CD4-positive, alpha-beta T cell treated with Interferon gamma for 1 hour (primary cell): Measurements from ENCODE around the gene ID3.
A peak's percentile ranks its signal among the peaks of the same experiment; 100 is the strongest.
"Not testable (repeated sequence)": the region's sequence is repeated elsewhere in the genome, so short reads cannot be mapped to it uniquely, and the experiment has no call there.

Experiments
- DNase-seq: peaks from one replicate; pipeline ENCODE4 v3.0.0-alpha.2; 2020

The ID3 gene

DNA sequence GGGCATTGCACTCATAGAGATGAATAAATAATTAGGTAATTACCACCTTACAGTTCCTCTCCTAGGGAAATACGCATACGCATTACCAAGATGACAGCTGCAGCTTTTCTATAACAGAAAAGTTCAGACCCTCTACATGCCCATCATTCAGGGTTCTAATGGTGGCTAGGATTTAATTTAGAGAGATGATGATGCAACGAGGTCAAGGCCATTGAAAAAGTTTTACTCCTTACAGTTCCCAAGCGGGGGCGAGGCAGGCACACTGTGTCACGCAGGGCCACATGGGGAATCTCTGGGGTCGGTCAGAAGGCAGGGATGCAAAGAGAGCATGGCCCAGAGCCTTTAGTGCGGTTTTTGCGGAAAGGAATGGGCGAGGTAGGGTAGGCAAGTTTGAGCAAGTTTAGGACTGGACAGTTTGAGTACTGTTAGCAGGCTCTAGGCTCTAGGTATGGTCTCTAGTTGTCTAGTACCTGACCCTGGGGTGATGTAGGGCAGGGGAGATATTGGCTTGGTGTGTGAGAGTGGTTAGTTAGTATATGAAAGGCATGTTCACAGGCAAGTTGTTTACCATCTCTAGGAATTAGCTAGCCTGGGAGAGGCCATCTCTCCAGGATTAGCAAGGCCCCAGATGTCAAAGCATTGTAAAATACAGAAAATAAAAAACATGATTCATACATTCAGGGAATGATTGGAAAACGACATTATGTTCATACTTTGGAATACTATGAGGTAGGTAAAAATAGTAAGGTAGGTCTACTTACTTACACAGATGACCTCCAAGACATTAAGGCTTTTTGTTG is 29.6 kb upstream of the ID3 start:
- no peak for DNase-seq

DNA sequence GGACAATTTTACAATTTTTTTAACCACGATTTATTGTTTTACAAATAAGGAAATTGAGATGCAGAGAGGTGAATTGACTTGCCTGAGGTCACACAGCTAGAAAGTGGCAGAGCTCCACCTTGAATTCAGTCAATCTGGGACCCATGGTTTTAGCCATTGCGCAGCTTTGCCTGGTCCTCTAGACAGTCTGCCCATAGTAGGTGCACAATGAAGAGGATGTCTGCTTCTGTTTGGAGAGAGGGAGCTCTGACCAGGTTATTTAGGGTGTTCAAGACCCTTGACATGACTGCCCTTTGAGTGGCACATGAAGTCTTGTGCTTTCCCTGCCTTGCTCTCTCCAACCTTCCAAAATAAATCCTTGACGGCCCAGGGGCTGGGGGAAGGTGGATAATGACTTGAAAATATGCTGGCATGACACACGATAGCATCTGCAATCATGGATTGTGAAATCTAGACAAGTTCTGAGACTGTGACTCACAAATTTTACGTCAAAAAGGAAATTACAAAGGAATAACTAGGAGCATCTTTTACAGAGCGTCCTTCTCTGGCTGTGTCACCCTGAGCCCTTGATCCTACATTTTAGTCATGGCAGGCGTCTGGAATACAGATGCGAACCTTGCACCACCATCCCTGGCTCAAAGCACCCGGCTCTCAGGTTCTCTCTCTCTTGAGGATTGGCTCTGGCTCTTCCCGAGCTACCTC is 26.2 kb upstream of the ID3 start:
- DNase-seq = no peak

DNA sequence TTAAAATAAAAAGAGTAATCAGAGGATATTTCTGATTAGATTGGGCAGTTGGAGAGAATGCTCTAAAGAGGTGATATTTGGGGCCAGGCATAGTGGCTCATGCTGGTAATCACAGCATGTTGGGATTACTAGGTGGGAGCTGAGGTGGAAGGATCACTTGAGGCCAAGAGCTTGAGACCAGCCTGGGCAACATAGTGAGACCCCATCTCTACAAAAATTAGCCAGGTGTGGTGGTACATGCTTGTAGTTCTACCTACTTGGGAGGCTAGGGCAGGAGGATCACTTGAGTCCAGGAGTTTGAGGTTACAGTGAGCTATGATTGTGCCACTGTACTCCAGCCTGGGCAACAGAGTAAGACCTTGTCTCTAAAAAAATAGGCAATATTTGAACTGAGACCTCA is 24.4 kb upstream of the ID3 start:
- not testable (repeated sequence) for DNase-seq

DNA sequence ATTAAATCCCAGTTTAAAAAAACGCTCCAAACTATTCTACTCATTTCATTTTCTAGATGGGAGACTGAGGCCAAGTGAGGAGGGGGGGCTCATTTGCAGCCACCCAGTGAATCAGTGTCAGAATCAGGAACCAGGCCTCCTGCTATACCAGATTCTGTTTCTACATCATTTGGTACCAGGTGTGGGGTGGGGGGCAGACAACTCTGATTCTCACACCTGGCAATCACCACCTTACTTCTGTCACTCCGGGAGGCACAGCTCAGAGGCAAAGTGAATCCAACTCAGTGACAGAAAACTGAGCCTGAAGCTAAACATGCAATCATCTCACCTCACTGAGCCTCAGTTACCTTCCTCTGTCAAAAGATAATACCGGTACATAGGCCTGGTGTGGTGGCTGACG is 23.5 kb upstream of the ID3 start:
- DNase-seq = no peak

DNA sequence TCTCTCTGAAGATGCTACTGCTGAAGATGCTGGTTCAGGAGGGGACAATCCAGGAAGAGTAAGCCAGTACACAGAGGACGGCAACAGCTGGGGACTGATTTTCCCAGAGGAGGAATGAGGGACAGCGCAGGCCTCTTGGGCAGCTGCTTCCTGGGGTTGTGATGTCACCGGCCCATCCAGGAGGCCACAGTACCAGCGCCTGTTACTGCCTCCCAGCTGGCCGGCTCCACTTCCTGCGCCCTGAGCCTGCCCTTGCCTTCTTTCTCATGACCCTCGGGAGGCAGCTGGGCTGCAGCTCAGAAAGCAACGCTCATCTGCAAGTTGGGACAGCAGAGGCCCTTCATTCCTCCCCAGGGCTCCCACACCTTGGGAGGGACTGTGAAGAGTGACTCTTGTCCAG is 21.9 kb upstream of the ID3 start:
- DNase-seq = no peak

DNA sequence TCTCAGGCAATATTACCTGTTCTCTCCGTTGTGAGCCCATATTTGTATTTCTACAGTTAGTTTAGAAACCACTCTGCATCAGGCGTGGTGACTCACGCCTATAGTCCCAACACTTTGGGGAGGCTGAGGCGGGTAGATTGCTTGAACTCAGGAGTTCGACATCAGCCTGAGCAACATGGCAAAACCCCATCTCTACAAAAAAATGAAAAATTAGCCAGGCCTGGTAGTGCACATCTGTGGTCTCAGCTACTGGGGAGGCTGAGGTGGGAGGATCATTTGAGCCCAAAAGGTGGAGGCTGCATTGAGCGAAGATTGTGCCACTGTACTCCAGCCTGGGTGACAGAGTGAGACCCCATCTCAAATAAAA is 19.7 kb upstream of the ID3 start:
- no peak for DNase-seq

DNA sequence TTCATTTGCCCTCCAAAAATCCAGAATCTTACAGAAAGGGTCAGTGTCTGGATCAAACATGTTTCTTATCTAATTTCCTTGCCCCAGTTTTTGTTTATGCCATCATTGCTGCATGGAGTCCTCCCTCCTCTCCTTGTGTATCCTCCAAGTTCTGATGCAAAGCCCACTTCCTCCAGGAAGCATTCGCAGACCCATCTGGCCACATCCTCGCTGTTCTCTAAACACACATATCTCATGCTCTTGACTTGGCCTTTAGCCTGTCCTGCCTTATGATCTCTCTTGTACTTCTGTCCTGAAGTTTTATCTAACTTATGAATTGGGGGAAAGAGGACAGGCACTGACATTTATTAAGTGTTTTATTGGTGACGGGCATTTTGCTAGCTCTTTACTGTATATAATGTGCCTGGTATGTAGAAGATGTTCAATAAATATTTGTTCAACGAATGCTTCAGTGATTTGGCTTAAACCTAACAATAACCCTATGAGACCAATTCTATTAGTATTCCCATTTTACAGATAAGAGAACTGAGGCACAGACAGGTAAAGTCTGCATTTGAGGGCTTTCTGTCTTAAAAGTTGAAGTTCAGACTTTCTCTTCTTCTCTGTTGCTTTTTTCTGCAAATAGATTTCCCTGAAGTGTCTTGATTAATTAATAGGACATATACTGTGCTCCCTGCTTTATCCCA is 19.2 kb upstream of the ID3 start:
- DNase-seq = no peak

DNA sequence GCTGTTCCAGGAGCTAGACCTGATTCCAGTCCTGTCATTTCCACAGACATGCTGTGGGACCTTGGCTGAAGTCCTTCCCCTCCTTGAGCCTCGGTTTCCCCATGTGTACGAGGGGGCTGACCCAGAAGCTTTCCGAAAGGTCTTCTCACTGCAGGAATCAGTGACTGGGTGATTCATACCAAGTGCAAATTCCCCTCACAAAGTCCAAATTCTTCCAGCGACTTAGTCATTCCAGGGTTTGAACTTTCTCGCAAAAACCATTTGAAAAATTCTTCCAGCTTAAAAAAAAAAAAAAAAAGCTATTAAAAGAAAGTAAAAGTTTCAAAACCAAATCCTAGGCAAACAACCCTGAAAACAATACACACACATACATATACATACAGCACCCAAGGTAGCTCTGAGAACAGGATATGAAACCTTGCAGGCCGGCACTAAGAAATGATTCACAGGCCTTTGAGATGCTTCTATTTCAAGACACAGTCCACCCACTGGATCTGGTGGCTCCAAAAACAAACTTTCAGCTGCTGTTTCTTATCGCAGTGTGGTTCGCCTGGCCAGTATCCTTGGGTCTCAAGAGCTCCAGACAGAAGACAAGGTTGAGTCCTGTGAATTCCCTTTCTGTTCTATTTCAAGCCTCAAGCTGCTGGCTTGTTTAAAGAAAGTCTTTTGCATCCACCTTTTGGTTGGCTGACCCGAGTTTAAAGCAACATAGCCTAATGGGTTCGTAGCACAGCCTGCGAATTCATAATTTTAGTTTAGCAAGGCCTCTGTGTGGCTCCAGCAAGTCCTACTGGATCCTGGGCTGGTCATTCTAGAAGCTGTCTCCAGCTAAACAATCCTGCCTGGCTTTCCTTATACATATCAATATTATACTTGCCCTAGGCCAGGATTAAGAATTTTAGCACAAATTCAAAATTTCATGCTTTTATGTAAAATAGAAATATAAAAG is 18.0 kb upstream of the ID3 start:
- DNase-seq = peak; percentile 32

DNA sequence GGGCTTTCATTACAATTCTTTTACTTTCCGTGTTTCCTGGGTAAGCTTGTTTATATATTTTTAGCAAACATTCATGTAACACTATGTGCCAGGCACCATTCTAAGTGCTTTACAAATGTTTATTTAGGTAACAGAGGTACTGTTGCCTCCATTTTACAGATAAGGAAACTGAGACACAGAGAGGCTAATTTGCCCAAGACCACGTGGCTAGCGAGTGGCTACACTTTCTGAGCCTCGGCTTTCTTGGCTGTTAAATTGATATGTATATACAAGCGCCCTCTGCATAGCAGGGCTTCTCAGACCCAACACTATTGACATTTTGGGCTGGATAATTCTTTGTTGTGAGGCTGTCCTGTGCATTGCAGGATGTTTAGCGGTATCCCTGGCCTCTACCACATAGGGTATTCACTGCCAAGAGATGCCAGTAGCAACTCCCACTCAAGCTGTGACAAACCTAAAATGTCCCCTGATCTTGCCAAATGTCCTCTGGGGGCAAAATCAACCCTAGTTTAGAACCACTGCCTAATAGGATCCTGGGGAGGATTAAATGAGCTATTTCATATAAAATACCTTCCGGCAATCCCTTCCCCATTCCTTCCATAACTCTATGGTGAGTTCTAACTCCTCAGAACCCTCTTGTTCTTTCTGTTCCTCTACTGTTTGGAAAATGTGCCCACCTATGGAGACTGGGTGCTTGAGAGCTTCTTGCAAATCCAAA is 17.2 kb upstream of the ID3 start:
- DNase-seq = no peak

DNA sequence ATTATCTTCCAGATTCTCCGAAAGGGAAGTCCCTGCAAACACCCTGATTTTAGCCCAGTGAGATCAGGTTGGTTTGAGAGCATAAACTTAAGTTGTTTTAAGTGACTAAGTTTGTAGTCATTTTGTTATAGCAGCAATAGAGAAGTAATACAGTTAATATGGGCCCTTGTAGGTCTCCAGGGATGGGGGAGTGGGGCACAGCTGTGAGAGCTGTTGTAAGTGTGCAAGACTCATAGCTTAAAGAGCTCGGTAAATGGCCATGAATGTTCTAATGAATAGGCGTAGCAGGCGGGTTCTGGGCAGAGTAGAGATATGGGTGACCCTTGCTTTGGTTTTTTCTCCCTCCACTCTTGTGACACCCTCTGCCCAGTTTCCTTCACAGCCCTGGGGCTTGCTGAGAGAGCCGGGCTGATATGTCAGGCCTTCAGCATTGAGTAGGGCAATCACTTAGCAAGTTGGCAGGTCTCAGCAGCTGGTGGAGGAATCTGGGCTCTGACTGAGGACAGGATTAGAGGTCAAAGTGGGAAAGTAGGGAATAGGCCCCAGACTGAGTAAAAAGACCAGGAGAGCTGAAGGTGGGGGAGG is 16.0 kb upstream of the ID3 start:
- no peak for DNase-seq

DNA sequence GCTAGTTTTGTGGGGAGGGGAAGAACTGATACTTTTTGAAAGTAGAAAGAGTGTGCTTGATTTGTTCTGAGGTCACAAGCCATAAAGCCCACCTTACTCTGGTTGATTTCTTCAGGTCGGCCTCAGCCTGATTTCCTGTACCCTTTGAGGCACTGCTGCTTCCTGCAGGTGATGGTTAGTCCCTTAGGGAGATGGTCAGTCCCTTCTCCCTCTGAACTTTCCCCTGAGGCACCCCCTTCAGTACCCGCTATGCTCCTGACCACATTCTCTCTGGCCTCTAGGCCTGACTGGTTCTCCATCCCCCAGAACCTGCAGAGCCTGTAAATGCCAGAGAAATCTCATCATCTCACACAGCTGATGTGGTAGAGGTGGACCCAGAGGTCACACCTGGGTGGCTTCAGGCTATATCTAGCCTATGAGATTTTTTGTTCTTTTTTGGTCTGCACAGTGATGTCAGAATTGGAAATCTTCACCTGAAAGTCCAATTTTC is 15.0 kb upstream of the ID3 start:
- DNase-seq = no peak

DNA sequence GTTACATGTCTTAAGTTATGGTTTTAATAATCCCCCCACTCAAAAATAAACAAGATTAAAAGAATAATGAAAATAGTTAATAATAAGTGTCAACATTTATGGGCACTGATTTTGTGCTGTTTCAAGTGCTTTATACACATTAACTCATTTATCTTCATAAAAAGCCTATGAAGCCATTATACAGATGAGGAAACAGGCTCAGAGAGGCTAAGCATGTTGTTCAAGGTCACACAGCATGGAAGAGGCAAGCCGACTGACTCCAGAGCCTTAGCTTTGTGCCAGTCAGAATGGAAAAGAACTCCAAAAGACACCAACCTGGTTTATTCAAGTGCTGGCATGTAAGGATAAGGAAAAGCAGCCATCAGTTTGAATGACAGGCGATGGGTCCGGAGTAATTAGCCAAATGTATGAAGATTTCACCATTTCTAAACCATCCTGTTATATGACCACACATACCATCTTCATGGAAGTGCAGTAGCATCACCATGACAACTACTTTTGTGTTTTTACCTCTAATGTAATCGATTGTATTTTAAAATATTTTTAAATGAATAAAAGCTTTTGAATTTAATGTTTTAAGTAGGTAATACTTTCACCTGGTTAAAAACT is 14.4 kb upstream of the ID3 start:
- DNase-seq = no peak

DNA sequence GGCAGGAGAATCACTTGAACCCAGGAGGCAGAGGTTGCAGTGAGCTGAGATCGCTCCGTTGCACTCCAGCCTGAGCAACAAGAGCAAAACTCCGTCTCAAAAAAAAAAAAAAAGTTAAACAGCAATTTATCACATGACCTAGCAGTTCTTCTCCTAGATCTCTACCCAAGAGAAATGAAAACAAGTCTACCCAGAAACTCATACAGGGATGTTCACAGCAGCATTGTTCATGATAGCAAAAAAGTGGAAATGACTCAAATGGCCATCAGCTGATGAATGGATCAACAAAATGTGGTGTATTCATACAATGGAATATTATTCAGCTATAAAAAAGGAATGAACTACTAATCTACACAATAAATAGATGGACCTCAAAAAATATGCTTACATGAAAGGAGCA is 12.2 kb upstream of the ID3 start:
- DNase-seq = no peak

DNA sequence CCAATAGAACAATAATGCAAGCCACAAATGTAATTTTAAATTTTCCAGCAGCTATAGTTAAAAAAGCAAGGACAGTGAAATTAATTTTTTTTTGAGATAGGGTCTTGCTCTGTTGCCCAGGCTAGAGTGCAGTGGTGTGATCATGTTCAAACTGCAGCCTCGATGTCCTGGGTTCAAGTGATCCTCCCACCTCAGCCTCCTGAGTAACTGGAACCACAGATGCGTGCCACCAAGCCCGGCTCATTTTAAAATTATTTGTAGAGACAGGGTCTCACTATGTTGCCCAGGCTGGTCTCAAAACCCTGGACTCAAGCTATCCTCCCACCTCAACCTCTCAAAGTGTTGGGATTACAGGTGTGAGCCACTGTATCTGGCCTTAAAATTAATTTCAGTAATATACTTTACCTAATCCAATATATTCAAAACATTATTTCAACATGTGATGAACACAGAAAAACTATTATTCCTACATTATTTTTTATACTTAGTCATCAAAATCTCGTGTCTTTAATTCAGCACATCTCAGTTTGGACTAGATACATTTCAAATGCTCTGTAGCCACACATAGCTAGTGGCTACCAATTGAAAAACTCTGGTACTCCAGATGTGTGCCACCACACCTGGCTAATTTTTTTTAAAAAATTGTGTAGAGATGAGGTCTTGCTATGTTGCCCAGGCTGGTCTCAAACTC is 10.8 kb upstream of the ID3 start:
- DNase-seq = no peak

DNA sequence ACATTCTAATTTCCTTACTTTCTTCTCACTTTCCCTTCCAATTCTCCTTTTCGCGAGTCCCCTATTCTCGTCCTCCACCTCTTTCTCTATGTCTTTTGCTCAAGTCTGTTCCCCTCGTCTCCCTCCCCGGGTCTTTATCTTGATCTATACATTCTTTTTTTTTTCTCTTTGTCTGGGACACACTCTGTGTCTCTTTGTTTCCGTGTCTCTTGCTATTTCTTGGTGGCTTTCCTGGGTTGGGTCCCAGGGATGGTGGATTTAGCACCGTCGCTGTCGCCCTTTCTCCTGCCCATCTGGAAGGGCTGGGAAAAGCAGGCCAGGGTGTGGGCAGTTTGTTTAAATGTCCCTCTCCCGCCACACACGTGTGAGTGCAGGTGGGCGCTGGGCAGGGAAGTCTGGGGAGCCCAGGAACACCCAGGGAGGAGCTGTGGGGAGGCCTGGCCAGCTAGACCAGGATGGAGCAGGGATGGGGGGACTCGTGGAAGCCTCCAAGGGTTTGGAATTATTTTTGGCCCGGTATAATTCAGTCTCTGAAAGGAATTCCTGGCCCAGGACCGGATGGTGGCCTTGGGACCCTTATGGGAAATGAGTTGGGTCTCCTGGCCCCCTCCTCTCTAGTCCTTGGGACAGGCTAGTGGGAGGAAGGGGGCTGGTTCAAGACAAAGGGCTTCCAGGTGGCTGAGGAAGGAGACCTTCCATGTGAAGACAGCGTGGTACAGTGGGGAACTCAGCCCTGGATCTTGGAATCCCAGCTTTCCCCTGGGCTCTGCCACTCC is 9.5 kb upstream of the ID3 start:
- no peak for DNase-seq

DNA sequence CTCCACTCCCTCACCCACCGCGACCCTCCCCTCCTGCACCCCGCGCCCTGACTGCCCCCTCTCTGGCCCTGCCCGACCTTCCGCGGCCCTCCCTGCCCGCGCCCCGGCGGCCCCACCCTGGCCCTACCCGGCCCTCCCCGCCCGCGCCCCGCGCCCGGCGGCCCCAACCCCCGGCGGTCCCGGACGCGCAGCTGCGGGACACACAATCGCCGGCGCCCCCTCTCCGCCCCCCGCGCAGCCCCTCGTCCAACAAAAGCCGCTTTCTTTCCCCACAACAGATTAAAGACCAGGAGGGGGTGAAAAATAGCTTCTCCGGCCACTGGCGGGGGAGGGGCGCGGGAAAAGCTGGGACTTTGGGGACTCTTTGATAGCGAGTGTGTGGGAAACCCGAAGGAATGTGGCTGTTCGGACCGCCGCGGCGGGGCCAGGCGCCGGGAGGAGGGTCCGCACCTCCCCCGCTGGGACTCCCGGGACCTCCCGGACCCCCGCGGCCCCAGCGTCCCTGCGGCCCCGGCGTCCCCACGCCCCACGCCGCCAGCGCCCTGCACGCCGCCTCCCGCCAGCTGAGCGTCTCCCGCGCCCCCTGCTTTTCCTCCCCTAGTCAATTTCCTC is 8.8 kb upstream of the ID3 start:
- DNase-seq = no peak

DNA sequence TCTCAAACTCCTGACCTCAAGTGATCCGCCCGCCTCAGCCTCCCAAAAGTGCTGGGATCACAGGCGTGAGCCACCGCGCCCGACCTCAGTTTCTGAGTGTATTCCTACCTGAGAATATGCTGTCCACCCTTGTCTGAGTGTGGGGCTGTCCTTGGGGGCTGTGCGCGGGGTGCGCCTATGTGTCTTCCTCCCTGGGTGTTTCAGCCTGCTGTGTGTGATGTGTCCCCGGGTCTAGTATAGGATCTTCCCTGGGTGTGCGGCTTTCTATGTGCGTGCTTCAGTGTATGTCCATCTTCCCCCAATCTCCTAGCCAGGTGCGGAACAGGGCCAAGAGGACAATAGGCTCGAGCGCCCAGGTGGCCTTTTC is 8.3 kb upstream of the ID3 start:
- DNase-seq = no peak

DNA sequence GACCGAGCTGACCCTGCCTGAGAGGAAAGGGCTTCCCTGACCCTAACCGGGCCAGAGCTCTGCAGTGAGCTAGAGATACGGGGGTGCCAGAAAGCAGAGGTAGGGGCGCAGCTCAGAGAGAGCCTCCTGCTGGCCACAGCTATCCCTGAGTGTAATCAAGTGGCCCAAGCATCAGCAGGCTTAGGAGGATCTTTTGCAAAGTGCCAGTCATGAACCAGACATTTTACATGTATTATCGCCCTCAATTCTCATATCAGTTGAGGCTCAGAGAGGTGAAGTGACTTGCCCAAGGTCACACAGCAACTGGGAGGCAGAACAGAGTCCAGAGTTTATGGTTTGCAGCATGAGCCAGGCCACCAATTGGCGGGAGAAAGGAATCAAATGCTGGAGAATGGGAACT is 7.0 kb upstream of the ID3 start:
- no peak for DNase-seq

DNA sequence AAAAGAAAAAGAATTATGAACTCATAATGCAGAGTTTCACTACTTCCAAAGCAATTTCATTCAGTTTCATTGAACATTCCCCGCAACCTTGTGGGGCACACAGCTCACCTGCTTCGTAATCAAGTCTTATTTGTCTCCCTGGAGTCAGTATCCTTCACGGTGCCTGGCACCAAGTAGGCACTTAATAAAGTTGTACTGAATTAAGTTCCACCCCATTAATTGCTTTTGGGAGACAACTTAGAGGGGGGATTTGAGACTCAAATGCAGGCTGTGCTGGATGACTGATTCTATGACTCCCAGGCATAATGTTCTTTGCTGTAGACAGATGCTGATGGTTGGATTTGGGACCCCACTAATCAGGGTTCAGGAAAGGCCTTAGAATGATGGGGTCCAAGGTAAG is 6.5 kb upstream of the ID3 start:
- no peak for DNase-seq
